Measurements from ENCODE around the gene GATAD2A.

GRCh38 chr19:19382118-19382517 is 23.4 kb upstream of the GATAD2A start:
- no peak for TF ChIP-seq CTCF (IDR thresholded peaks at IDR 0.05; ENCODE audit: borderline replicate concordance, extremely low read depth, low read length, poor library complexity, severe bottlenecking)
- no peak for TF ChIP-seq EZH2 (IDR thresholded peaks at IDR 0.05; ENCODE audit: borderline replicate concordance, low read depth, low read length, severe bottlenecking)

All from DND-41 (cell line).